ENCODE results near the gene TEX48. TPM values are rescaled to one million over a fixed set of nuclear protein-coding genes. Genes with fewer than 3 reads are reported as not detected.

Gene TEX48, protein sequence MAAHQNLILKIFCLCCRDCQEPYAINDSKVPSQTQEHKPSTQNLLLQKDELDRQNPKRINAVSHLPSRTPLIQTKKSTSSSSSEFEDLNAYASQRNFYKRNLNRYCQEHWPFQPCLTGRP
- total RNA-seq (2014; rRNA removed; shearing (Covaris generic)) (not detected in 2 replicates), polyA plus RNA-seq (2016; fragmentation: Nextera tagmentation; extraction: Ambion mirVana) (not detected in 2 replicates)

DNA sequence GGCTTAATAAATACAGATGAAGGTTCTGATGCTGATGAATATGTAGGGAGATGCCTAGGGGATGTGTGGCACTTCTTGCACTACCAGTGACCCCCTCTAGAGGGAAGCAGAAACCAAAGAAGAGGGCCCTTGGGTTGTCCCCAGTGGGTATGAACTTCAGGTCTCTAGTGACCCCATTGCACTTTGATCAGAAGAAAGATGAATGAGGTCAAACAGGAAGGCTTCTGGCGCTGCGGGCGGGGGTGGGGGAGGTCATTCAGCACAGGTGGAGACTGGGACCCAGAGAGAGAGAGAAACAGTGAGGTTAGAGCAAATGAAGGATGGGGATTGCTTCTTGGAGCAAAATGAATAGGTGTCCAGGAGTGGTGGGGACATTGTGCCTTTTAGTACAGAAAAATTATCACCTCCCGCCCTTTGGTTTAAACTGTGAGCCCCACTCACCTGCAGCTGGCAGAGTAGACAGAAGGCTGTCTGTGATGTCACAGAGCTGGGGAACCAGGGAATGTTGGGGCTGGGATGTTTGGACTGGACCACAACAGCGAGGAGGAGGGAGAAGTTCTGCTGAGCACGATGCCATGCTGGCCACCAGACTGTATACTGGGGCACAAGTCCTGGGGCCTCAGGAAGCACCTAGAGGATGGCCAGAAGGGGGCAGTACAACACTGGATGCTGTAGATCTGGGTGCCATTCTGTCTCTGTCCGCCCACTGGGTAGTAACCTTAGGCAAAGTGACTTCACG lies at the start of gene TEX48:
TEX48 (minus strand) TSS at position 599 of the 739 bp plus-strand sequence. CDS start 10,469 bp downstream, outside the sequence.
- TF ChIP-seq EZH2phosphoT487 (IDR thresholded peaks at IDR 0.05; ENCODE audit: insufficient read depth, low read depth) (no peak), EZH2 (IDR thresholded peaks at IDR 0.05; ENCODE audit: insufficient read depth, poor library complexity, severe bottlenecking) (no peak)
- Histone ChIP-seq H3K27ac (no peak within 1 kb of the TSS), H3K36me3 (ENCODE audit: low read depth) (no peaks in the 10 kb centered on the region), H3K9me3 (ENCODE audit: low read depth) (no peaks in the 10 kb centered on the region), H3K27me3 (replicated peaks; ENCODE audit: insufficient read depth) (no peaks in the 10 kb centered on the region), H4K20me1 (ENCODE audit: insufficient read depth) (no peaks in the 10 kb centered on the region), H3F3A (ENCODE audit: insufficient read depth) (peaks cover 30% of the 10 kb centered on the region), H2AFZ (no peak within 1 kb of the TSS), H3K9me2 (ENCODE audit: insufficient read depth) (no peaks in the 10 kb centered on the region), H3K4me2 (ENCODE audit: unreplicated experiment) (no peak within 1 kb of the TSS), H3K9ac (no peak within 1 kb of the TSS), H3K4me1 (ENCODE audit: insufficient read depth) (peaks cover 31% of the 10 kb centered on the region), H3K4me3 (no peak within 1 kb of the TSS), H3K79me2 (ENCODE audit: insufficient read depth) (no peaks in the 10 kb centered on the region)
- in situ Hi-C loops (cut with MboI), result loop anchor here (10.0 kb wide), 1 partner anchor 53 kb away; no protein-coding TSS in a partner anchor
- DNase-seq, result peak; percentile 87
- WGBS, 2 experiments (ENCODE audit: low coverage in 1 of 2, low lambda C conversion rate in 2 of 2, missing lambda C conversion rate in 2 of 2), result 33 to 45% methylated on average over 7 to 8 of the region's 8 CpGs

DNA sequence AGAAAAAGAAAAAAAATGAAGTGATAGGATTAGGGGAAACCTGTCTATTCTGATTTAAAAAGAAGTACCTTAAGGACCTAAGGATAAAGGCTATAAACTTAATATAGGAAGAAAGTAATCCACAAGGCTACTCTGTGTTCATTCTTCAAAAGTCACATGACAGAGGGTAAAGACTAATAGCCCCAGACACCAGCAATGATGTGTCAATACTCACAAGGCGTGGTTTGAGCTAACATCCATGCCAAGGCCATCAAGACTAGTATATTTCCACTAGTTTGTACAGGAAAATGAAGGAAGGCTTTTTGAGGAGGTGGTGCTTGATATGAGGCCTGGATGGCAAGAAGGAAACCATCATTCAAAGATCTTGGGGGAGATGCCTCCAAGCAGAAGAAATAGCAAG lies 49.7 kb upstream of the TEX48 start:
- Histone ChIP-seq H3K79me2 (ENCODE audit: insufficient read depth) (no peaks in the 10 kb centered on the region), H2AFZ (no peak overlapping the region), H3K9me2 (ENCODE audit: insufficient read depth) (no peaks in the 10 kb centered on the region), H3K4me3 (no peak overlapping the region), H3K4me1 (ENCODE audit: insufficient read depth) (peaks cover 10% of the 10 kb centered on the region), H3K36me3 (ENCODE audit: low read depth) (no peaks in the 10 kb centered on the region), H3K9me3 (ENCODE audit: low read depth) (no peaks in the 10 kb centered on the region), H3K4me2 (ENCODE audit: unreplicated experiment) (no peak overlapping the region), H3K9ac (no peak overlapping the region), H3K27ac (no peak overlapping the region), H4K20me1 (ENCODE audit: insufficient read depth) (no peaks in the 10 kb centered on the region), H3K27me3 (replicated peaks; ENCODE audit: insufficient read depth) (no peaks in the 10 kb centered on the region), H3F3A (ENCODE audit: insufficient read depth) (peaks cover 10% of the 10 kb centered on the region)
- TF ChIP-seq EZH2phosphoT487 (IDR thresholded peaks at IDR 0.05; ENCODE audit: insufficient read depth, low read depth) (no peak), EZH2 (IDR thresholded peaks at IDR 0.05; ENCODE audit: insufficient read depth, poor library complexity, severe bottlenecking) (no peak)
- 89 to 91% methylated on average over 1 of the region's 1 CpG for WGBS, 2 experiments (ENCODE audit: low coverage in 1 of 2, low lambda C conversion rate in 2 of 2, missing lambda C conversion rate in 2 of 2)
- in situ Hi-C loops (cut with MboI), result loop anchor here (10.0 kb wide), 1 partner anchor 47 kb away; the partner anchor contains the start of gene TEX48
- no peak for DNase-seq

DNA sequence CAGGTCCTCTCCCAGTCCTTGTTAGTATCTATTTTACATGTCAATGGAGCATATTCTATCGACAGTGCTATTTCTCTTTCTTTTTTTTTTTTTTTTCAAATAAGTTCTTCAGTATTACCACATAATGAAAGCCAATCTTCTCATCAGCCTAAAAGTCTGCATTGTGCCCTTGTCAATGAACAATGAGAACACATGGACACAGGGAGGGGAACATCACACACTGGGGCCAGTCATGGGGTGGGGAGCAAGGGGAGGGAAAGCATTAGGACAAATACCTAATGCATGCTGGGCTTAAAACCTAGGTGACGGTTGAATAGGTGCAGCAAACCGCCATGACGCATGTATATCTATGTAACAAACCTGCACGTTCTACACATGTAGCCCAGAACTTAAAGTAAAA lies 47.7 kb upstream of the TEX48 start:
- in situ Hi-C loops (cut with MboI), result loop anchor here (10.0 kb wide), 1 partner anchor 45 kb away; the partner anchor contains the start of gene TEX48
- peaks cover 3% of the 10 kb centered on the region; the same call in 1 of the 2 replicates for H3F3A ChIP-seq (ENCODE audit: insufficient read depth)
- no peak overlapping the region for H3K27ac ChIP-seq
- no peak for TF ChIP-seq EZH2 (IDR thresholded peaks at IDR 0.05; ENCODE audit: insufficient read depth, poor library complexity, severe bottlenecking)
- no peak for TF ChIP-seq EZH2phosphoT487 (IDR thresholded peaks at IDR 0.05; ENCODE audit: insufficient read depth, low read depth)
- H4K20me1 ChIP-seq (ENCODE audit: insufficient read depth), result no peaks in the 10 kb centered on the region
- WGBS, 2 experiments (ENCODE audit: low coverage in 1 of 2, low lambda C conversion rate in 2 of 2, missing lambda C conversion rate in 2 of 2), result 93 to 95% methylated on average over 5 of the region's 5 CpGs
- H3K4me2 ChIP-seq (ENCODE audit: unreplicated experiment), result no peak overlapping the region
- H3K36me3 ChIP-seq (ENCODE audit: low read depth), result no peaks in the 10 kb centered on the region
- no peak overlapping the region for H3K4me3 ChIP-seq
- no peaks in the 10 kb centered on the region for H3K4me1 ChIP-seq (ENCODE audit: insufficient read depth)
- H3K9ac ChIP-seq, result no peak overlapping the region
- H3K79me2 ChIP-seq (ENCODE audit: insufficient read depth), result no peaks in the 10 kb centered on the region
- no peak for DNase-seq
- no peaks in the 10 kb centered on the region for H3K9me3 ChIP-seq (ENCODE audit: low read depth)
- H3K27me3 ChIP-seq (replicated peaks; ENCODE audit: insufficient read depth), result no peaks in the 10 kb centered on the region
- H2AFZ ChIP-seq, result no peak overlapping the region
- H3K9me2 ChIP-seq (ENCODE audit: insufficient read depth), result no peaks in the 10 kb centered on the region

DNA sequence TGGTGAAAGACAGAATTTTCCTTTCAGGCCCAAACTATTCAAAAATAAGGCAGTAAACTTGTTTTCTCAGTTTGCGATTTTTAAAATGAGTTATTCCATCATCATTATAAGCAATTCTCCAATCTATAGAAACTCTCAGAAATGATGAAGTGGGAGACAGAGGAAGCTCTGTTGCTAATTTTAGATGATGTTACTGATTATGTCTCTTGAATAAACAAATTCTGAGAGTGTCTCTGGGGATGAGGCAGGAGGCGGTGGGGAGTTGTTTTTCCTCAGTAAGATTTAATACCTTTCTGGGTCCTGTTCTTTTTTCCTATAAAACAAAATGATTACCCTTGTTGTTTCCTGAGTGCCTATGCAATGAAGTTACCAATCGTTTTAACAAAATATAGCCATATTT lies 43.9 kb upstream of the TEX48 start:
- Histone ChIP-seq H3K4me1 (ENCODE audit: insufficient read depth) (peaks cover 24% of the 10 kb centered on the region), H3K27ac (no peak overlapping the region), H3F3A (ENCODE audit: insufficient read depth) (peaks cover 35% of the 10 kb centered on the region), H3K4me3 (no peak overlapping the region), H4K20me1 (ENCODE audit: insufficient read depth) (no peaks in the 10 kb centered on the region), H3K79me2 (ENCODE audit: insufficient read depth) (no peaks in the 10 kb centered on the region), H2AFZ (no peak overlapping the region), H3K9me3 (ENCODE audit: low read depth) (no peaks in the 10 kb centered on the region), H3K27me3 (replicated peaks; ENCODE audit: insufficient read depth) (no peaks in the 10 kb centered on the region), H3K4me2 (ENCODE audit: unreplicated experiment) (no peak overlapping the region), H3K9ac (no peak overlapping the region), H3K9me2 (ENCODE audit: insufficient read depth) (no peaks in the 10 kb centered on the region), H3K36me3 (ENCODE audit: low read depth) (no peaks in the 10 kb centered on the region)
- DNase-seq, result no peak
- 81 to 86% methylated on average over 3 of the region's 3 CpGs for WGBS, 2 experiments (ENCODE audit: low coverage in 1 of 2, low lambda C conversion rate in 2 of 2, missing lambda C conversion rate in 2 of 2)
- in situ Hi-C loops (cut with MboI), result no loop called here
- TF ChIP-seq EZH2 (IDR thresholded peaks at IDR 0.05; ENCODE audit: insufficient read depth, poor library complexity, severe bottlenecking) (no peak), EZH2phosphoT487 (IDR thresholded peaks at IDR 0.05; ENCODE audit: insufficient read depth, low read depth) (no peak)

All from GM23248 (cell line).